ENCODE measurements around the gene CA10.

DNA sequence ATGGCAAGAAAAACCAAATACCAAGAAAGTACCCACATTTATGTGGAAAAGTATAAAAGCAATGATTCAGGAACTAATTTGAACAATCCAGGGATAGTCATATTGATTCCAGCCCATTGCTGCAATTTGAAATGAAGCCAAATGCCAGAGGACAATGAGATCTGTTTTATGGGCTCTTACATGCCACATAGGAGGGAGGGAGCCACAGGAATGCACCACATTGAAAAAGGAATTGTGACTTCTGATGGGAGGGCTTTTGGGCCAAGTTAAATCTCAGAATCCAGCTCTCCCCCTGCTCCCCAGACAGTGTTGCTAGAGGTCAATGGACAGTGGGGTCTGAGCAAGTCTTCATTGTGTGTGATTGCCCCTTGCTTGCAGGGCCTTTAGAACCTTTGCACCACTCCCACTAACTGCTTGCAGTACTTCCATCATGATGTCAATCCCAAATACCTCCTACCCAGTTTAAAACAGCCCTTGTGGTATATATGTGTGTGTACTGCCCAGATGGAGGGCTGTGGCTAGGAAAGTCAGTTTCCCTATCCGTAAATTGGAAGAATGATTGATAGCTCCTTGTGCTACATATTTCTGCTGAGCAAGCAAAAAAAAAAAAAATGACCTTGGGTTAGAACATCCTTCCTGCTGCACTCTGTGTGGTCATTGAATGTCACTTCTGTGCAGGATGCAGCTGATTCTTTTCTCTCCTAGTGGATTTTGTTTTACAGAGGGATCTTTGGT lies 491.4 kb downstream of the CA10 start:
- no peak for TF ChIP-seq EP300 (IDR thresholded peaks at IDR 0.05)
- TF ChIP-seq POLR2AphosphoS5 (IDR thresholded peaks at IDR 0.05) = no peak

Data from sigmoid colon (tissue), 4 donors.